ENCODE measurements around the gene C14orf180.
"Not testable (repeated sequence)": the region's sequence is repeated elsewhere in the genome, so short reads cannot be mapped to it uniquely, and the experiment has no call there.

C14orf180 gene

GRCh38 chr14:104633276-104634137 lies 53.9 kb downstream of the C14orf180 start:
- DNase-seq, result no peak

- no peak for DNase-seq
Measured at GRCh38 chr14:104634138-104634760, 54.7 kb downstream of the C14orf180 start.

- no peak for DNase-seq
Measured at GRCh38 chr14:104634886-104635570, 55.5 kb downstream of the C14orf180 start.

GRCh38 chr14:104635717-104636116 lies 56.2 kb downstream of the C14orf180 start:
- no peak for DNase-seq

- no peak for DNase-seq
Measured at GRCh38 chr14:104636131-104636530, 56.6 kb downstream of the C14orf180 start.

GRCh38 chr14:104636846-104637545 lies 57.4 kb downstream of the C14orf180 start:
- DNase-seq, result not testable (repeated sequence)

GRCh38 chr14:104637546-104638003 lies 58.0 kb downstream of the C14orf180 start:
- DNase-seq, result no peak

GRCh38 chr14:104638190-104638589 lies 58.6 kb downstream of the C14orf180 start:
- DNase-seq, result no peak

- no peak for DNase-seq
Measured at GRCh38 chr14:104638927-104639450, 59.4 kb downstream of the C14orf180 start.

GRCh38 chr14:104639471-104639870 lies 59.9 kb downstream of the C14orf180 start:
- no peak for DNase-seq

All from activated T-cell treated with anti-CD3 and anti-CD28 coated beads, Interleukin-2, amount 50 U/mL, for 1 hour (primary cell).